Epithelial cell of esophagus (primary cell): Measurements from ENCODE around the gene MYLK4.

Source experiments
- DNase-seq: peaks from one replicate; pipeline ENCODE4 v3.0.0; 2010; ENCODE audit warnings: low read depth
- H3K4me3 ChIP-seq: 2 replicates; pipeline ENCODE4 v1.5.1; 2011; ENCODE audit warnings: mild to moderate bottlenecking, low read length, control low read depth
- CTCF ChIP-seq: IDR thresholded peaks from 2 replicates; pipeline ENCODE4 v1.5.1; 2011; ENCODE audit warnings: low read depth, mild to moderate bottlenecking, low read length, control low read depth, inconsistent platforms; ENCODE audit not compliant: insufficient read depth; ENCODE audit errors: missing control alignments

Gene MYLK4

GRCh38 chr6:2784930-2785329 is 34.2 kb upstream of the MYLK4 start:
- no peak for DNase-seq
- no peak overlapping the region for H3K4me3 ChIP-seq
- no peak for TF ChIP-seq CTCF

DNA sequence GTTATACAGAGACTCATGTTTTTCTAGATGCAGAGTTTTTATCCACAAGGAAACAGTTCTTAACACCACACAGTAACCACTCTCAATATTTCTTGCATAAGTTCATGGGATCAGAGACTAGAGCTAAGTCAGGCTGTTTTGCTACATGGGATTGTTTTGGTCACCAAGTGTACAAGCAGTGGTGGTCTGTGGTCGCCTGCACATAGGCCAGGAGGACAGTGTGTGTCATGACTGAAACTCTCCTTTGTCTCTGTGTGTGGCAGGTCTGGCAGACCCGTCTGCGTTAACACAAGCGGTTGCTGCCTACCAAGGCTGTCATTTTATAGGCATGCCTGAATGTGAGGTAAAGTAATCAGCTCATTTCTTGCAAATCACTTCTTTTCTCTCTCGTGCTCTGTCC is 33.3 kb upstream of the MYLK4 start:
- H3K4me3 ChIP-seq: no peak overlapping the region
- no peak for DNase-seq
- no peak for TF ChIP-seq CTCF

- no peak for DNase-seq
- no peak overlapping the region for H3K4me3 ChIP-seq
- peak; percentile 16 for TF ChIP-seq CTCF
Observed at GRCh38 chr6:2783188-2783963, 32.7 kb upstream of the MYLK4 start.

DNA sequence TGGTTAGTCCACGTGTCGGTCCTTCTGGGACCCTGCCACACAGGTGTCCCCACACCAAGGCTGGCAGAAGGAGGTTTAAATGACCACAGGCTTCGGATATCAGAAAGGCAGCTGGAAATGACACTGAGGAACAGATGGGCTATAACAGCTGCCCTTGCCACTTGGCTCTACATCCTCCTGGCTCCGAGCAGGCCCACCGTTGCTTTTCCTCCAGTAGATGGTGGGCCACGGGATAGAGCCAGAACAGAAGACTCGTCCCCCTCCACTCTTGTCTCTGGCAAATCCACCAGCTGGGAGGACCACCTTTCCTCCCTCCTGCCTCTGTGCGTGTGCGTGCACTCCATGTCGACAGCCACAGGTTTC is 32.1 kb upstream of the MYLK4 start:
- no peak overlapping the region for H3K4me3 ChIP-seq
- no peak for DNase-seq
- no peak for TF ChIP-seq CTCF

DNA sequence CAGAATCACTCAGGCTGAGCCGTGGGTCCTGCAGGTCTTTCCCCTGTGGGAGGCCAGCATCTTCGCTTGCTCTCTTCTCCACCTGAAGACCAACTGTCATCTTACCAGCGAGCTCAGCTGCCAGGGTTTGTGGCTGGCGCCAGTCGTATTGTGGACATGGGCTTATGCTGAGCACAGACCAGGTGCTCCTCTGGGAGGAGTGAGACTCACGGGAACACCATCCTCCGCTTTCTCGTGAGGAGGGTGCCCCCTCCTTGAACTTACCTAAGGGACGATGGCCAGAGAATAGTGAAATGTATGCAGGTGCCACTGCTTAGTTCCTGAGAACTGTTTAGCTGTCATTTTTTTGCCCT is 31.6 kb upstream of the MYLK4 start:
- no peak for TF ChIP-seq CTCF
- DNase-seq: no peak
- H3K4me3 ChIP-seq: no peak overlapping the region

GRCh38 chr6:2781685-2782355 is 31.1 kb upstream of the MYLK4 start:
- no peak for TF ChIP-seq CTCF

More at GRCh38 chr6:2781685-2782355, 31.1 kb upstream of the MYLK4 start:
- no peak overlapping the region for H3K4me3 ChIP-seq
- no peak for DNase-seq
